SK-N-MC (cell line): ENCODE results near the gene EOMES.

Experiments used
- EZH2 ChIP-seq: fragments of 200-600 bp; sonication (generic); IDR thresholded peaks from one replicate; pipeline ENCODE4 v1.6.1; 2017; ENCODE audit warnings: antibody characterized with exemption
- POLR2AphosphoS5 ChIP-seq: IDR thresholded peaks from 2 replicates; pipeline ENCODE4 v1.6.1; 2012; ENCODE audit warnings: mild to moderate bottlenecking, low read depth, low read length, borderline replicate concordance

DNA sequence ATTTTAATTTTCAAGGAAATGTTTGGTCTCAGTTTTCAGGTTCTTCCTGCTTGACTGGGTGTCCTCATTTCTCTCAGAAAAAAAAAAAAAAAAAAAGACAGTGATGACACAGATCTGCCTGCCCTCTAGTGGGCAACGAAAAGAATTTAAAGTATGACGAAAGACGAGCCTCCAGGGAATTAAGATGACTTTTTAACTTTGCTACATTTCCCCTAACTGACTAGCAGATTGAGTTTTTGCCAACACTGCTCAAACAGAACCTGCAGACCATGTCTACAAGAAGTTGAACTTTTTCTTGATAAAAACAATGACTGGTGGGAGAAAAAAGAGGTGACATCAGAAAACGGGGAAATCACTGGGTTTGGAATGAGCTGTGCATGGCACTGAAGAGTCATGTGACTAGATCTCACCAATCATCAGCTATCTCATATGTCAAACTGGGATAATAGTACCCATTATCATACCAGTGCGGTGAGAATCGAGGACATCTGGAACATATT, 40.8 kb downstream of the EOMES start:
- TF ChIP-seq POLR2AphosphoS5 (no peak), EZH2 (no peak)
